RKO (cell line): ENCODE measurements around the gene ZNF777.

Experiments used
- DNase-seq: peaks from one replicate; pipeline ENCODE4 v3.0.0-alpha.2; 2016; ENCODE audit warnings: low spot score

Gene ZNF777

GRCh38 chr7:149476791-149477190, 15.9 kb upstream of the ZNF777 start:
- DNase-seq, result no peak

GRCh38 chr7:149475121-149476045, 14.5 kb upstream of the ZNF777 start:
- no peak for DNase-seq

GRCh38 chr7:149474309-149475120, 13.7 kb upstream of the ZNF777 start:
- DNase-seq, result no peak

- no peak for DNase-seq
Measured at GRCh38 chr7:149473251-149473650, 12.4 kb upstream of the ZNF777 start.

GRCh38 chr7:149471289-149471953, 10.6 kb upstream of the ZNF777 start:
- DNase-seq, result no peak

- no peak for DNase-seq
Measured at GRCh38 chr7:149469806-149470205, 8.9 kb upstream of the ZNF777 start.

GRCh38 chr7:149468208-149468607, 7.3 kb upstream of the ZNF777 start:
- no peak for DNase-seq

GRCh38 chr7:149467321-149467859, 6.5 kb upstream of the ZNF777 start:
- no peak for DNase-seq

- peak; percentile 20 for DNase-seq
Measured at GRCh38 chr7:149466364-149466763, 5.5 kb upstream of the ZNF777 start.

- DNase-seq, result no peak
Measured at GRCh38 chr7:149463500-149464161, 2.8 kb upstream of the ZNF777 start.

GRCh38 chr7:149462101-149462520, 1.2 kb upstream of the ZNF777 start:
- no peak for DNase-seq

- DNase-seq, result peak; percentile 50
Measured at GRCh38 chr7:149459540-149460452, 1.1 kb downstream of the ZNF777 start.

- DNase-seq, result no peak
Measured at GRCh38 chr7:149459201-149459539, 1.7 kb downstream of the ZNF777 start.

- DNase-seq, result no peak
Measured at GRCh38 chr7:149458235-149458634, 2.6 kb downstream of the ZNF777 start.

- DNase-seq, result no peak
Measured at GRCh38 chr7:149457766-149458165, 3.1 kb downstream of the ZNF777 start.

GRCh38 chr7:149456506-149457421, 4.1 kb downstream of the ZNF777 start:
- peak; percentile 46 for DNase-seq

GRCh38 chr7:149455175-149455950, 5.5 kb downstream of the ZNF777 start:
- DNase-seq, result no peak

GRCh38 chr7:149454750-149455149, 6.1 kb downstream of the ZNF777 start:
- no peak for DNase-seq

GRCh38 chr7:149454006-149454405, 6.9 kb downstream of the ZNF777 start:
- no peak for DNase-seq
